Measurements from ENCODE around the gene TBC1D17.

The TBC1D17 gene

GRCh38 chr19:49912965-49913685 lies 35.6 kb downstream of the TBC1D17 start:
- no peak for FAIRE-seq
- no peak for DNase-seq (ENCODE audit: insufficient read length, low spot score)
- TF ChIP-seq POLR2A (IDR thresholded peaks at IDR 0.05; ENCODE audit: low read depth, low read length) = no peak
- no peak for TF ChIP-seq PAX5 (IDR thresholded peaks at IDR 0.05; ENCODE audit: insufficient read depth, low read length, severe bottlenecking)

DNA sequence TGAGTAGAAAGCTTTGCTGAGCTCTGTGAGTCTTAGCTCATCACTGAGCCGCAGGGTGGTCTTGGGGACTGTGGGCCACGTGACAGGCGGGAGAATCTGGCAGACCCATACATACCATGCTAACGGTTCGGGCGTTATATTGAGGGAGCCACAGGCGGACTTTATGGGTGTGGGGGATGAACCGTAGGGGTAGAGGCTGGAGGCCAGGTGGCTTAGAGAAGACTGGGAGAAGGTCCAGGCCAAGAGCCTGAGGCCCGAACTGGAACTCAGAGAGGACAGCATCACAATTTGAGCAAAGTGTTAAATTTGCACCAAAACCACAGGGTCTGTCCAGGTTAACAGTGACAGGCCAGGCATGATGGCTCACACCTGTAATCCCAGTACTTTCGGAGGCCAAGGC lies 36.2 kb downstream of the TBC1D17 start:
- DNase-seq (ENCODE audit: insufficient read length, low spot score) (no peak), FAIRE-seq (no peak)
- TF ChIP-seq SPI1 (IDR thresholded peaks at IDR 0.05; ENCODE audit: low read depth, low read length) = no peak
- no peak for TF ChIP-seq PAX5 (IDR thresholded peaks at IDR 0.05; ENCODE audit: insufficient read depth, low read length, severe bottlenecking)
- TF ChIP-seq POU2F2 (IDR thresholded peaks at IDR 0.05; ENCODE audit: low read depth, low read length) = no peak
- no peak for TF ChIP-seq POLR2A (IDR thresholded peaks at IDR 0.05; ENCODE audit: low read depth, low read length)
- TF ChIP-seq TAF1 (IDR thresholded peaks at IDR 0.05; ENCODE audit: low read depth, low read length) = no peak
- TF ChIP-seq POLR2AphosphoS5 (IDR thresholded peaks at IDR 0.05; ENCODE audit: low read depth, low read length) = no peak

DNA sequence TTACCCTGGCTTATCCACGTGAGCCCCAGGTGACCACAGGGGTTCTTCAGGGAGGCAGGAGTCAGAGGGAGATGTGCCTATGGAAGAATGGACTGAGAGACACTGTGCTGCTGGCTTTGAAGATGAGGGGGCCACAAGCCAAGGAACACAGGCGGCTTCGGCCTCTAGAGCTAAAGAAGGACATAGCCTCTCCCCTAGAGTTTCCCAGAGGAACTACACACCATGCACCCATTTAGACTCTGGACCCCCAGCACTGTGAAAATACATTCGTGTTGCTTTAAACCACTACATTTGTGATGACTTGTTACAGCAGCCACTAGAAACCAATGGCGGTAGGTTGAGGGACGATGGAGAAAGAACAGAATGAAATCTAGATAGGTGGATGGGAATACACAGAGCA lies 37.8 kb downstream of the TBC1D17 start:
- FAIRE-seq (no peak), DNase-seq (ENCODE audit: insufficient read length, low spot score) (no peak)
- no peak for TF ChIP-seq TAF1 (IDR thresholded peaks at IDR 0.05; ENCODE audit: low read depth, low read length)
- no peak for TF ChIP-seq SPI1 (IDR thresholded peaks at IDR 0.05; ENCODE audit: low read depth, low read length)
- no peak for TF ChIP-seq PAX5 (IDR thresholded peaks at IDR 0.05; ENCODE audit: insufficient read depth, low read length, severe bottlenecking)
- TF ChIP-seq POLR2A (IDR thresholded peaks at IDR 0.05; ENCODE audit: low read depth, low read length) = no peak
- no peak; the same call in 1 of the 2 replicates for TF ChIP-seq POLR2AphosphoS5 (IDR thresholded peaks at IDR 0.05; ENCODE audit: low read depth, low read length)
- TF ChIP-seq POU2F2 (IDR thresholded peaks at IDR 0.05; ENCODE audit: low read depth, low read length) = no peak

DNA sequence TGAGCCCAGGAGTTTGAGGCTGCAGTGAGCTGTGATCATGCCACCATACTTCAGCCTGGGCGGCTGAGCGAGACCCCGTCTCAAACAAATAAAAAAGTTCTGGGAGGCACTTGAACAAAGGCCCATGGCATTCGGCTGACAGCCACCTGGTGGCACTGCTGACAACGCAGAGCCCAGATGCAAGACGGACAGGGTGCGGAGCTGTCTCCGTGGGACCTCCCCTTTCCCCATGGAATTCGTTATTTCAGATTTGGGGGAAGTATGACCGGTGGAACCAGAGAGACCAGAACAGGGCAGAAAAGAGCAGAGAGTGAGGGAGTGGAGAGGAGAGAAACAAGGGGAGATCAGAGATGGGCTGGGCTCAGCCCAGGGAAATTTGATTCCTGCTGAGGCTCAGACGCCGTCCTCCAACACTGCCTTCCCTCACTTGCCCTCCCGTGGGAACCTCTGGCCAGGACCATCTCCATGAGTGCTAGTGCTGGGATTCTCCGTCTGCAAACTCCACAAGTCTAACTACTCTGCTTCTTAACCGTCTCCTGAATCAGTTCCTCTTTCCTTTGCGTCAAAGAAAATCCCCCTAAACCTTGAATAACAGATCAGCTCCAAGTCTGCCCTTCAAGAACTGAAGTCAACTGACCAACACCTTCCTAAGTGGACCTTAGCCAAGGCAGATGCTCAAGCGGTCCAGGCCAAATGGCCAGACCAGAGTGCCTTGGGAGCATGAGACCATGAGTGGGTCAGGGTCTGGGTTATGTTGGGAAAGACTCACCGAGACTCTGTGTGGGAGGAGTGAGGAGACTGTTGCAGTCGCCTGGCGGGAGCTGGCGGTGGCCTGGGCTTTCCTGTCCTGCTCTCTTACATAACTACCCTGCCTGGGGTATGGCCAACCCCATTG lies 39.6 kb downstream of the TBC1D17 start:
- FAIRE-seq = no peak
- TF ChIP-seq POU2F2 (IDR thresholded peaks at IDR 0.05; ENCODE audit: low read depth, low read length) (no peak), POLR2A (IDR thresholded peaks at IDR 0.05; ENCODE audit: low read depth, low read length) (peak; percentile 23; the same call in 1 of the 2 replicates), SPI1 (IDR thresholded peaks at IDR 0.05; ENCODE audit: low read depth, low read length) (peak; percentile 88)
- DNase-seq (ENCODE audit: insufficient read length, low spot score) = no peak

GRCh38 chr19:49918089-49918488 lies 40.6 kb downstream of the TBC1D17 start:
- FAIRE-seq (no peak), DNase-seq (ENCODE audit: insufficient read length, low spot score) (no peak)
- TF ChIP-seq POLR2A (IDR thresholded peaks at IDR 0.05; ENCODE audit: low read depth, low read length) (no peak), POLR2AphosphoS5 (IDR thresholded peaks at IDR 0.05; ENCODE audit: low read depth, low read length) (no peak), POU2F2 (IDR thresholded peaks at IDR 0.05; ENCODE audit: low read depth, low read length) (no peak), TAF1 (IDR thresholded peaks at IDR 0.05; ENCODE audit: low read depth, low read length) (no peak), SPI1 (IDR thresholded peaks at IDR 0.05; ENCODE audit: low read depth, low read length) (no peak)

- DNase-seq (ENCODE audit: insufficient read length, low spot score) (no peak), FAIRE-seq (no peak)
- TF ChIP-seq POLR2AphosphoS5 (IDR thresholded peaks at IDR 0.05; ENCODE audit: low read depth, low read length) = no peak
- TF ChIP-seq PAX5 (IDR thresholded peaks at IDR 0.05; ENCODE audit: insufficient read depth, low read length, severe bottlenecking) = no peak
- TF ChIP-seq POLR2A (IDR thresholded peaks at IDR 0.05; ENCODE audit: low read depth, low read length) = no peak
- no peak for TF ChIP-seq TAF1 (IDR thresholded peaks at IDR 0.05; ENCODE audit: low read depth, low read length)
- TF ChIP-seq POU2F2 (IDR thresholded peaks at IDR 0.05; ENCODE audit: low read depth, low read length) = no peak
- TF ChIP-seq SPI1 (IDR thresholded peaks at IDR 0.05; ENCODE audit: low read depth, low read length) = no peak
Observed at GRCh38 chr19:49920624-49921363, 43.3 kb downstream of the TBC1D17 start.

GRCh38 chr19:49921871-49922795 lies 44.6 kb downstream of the TBC1D17 start:
- no peak for TF ChIP-seq POU2F2 (IDR thresholded peaks at IDR 0.05; ENCODE audit: low read depth, low read length)
- no peak for TF ChIP-seq POLR2A (IDR thresholded peaks at IDR 0.05; ENCODE audit: low read depth, low read length)
- TF ChIP-seq SPI1 (IDR thresholded peaks at IDR 0.05; ENCODE audit: low read depth, low read length) = no peak
- no peak for TF ChIP-seq PAX5 (IDR thresholded peaks at IDR 0.05; ENCODE audit: insufficient read depth, low read length, severe bottlenecking)
- no peak for TF ChIP-seq TAF1 (IDR thresholded peaks at IDR 0.05; ENCODE audit: low read depth, low read length)
- no peak for TF ChIP-seq POLR2AphosphoS5 (IDR thresholded peaks at IDR 0.05; ENCODE audit: low read depth, low read length)
- no peak for FAIRE-seq
- no peak for DNase-seq (ENCODE audit: insufficient read length, low spot score)

DNA sequence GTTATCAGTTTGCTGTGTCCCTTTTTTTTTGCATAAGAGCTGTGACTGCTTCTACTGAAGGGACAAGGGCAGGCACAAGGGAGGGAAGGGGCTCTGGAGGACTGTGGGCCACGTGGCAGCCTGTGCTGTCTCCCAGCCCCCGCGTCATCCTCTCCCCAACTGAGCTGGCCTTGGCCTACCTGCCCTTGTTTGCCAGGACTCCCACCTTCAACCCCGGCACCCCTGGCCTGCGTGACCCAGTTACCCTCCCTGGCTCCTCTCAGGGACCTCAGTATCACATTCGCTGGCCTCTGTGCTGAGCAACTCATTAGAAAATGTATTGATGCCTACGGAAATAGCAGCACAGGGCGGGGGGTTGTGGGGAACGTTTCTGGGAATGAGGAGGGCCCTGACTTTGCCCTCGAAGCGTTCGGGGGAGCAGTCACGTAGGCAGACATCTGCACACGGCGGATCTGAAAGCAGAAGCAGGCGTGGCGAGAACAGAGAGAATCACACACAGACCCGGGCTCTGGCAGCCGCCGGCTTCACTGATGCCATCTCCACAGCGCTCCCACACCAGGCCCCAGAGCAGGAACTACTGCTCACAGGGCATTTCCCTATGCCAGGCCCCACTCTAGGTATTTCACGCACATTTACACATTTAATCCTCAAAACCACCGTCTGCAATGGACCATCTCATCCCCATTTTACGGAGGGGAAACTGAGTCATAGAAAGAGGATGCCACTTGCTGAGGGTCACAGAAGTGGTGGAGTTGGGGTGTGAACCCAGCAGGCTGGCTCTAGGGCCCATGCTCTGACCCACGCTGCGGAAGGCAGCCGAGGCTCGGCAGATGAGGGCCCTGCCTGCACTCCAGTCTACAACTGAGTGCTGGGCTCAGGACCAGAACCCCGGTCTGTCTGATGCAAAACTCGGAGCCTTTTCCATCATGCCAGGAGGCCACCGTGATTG lies 45.8 kb downstream of the TBC1D17 start:
- FAIRE-seq = no peak
- DNase-seq (ENCODE audit: insufficient read length, low spot score) = no peak
- TF ChIP-seq POLR2A (IDR thresholded peaks at IDR 0.05; ENCODE audit: low read depth, low read length) = no peak
- TF ChIP-seq SPI1 (IDR thresholded peaks at IDR 0.05; ENCODE audit: low read depth, low read length) = no peak
- TF ChIP-seq POU2F2 (IDR thresholded peaks at IDR 0.05; ENCODE audit: low read depth, low read length) = no peak
- TF ChIP-seq PAX5 (IDR thresholded peaks at IDR 0.05; ENCODE audit: insufficient read depth, low read length, severe bottlenecking) = no peak
- no peak for TF ChIP-seq POLR2AphosphoS5 (IDR thresholded peaks at IDR 0.05; ENCODE audit: low read depth, low read length)
- no peak for TF ChIP-seq TAF1 (IDR thresholded peaks at IDR 0.05; ENCODE audit: low read depth, low read length)

Measured in GM12891 (cell line).